Endothelial cell of umbilical vein (primary cell): Measurements from ENCODE around the gene KANSL1. TPM values are rescaled to one million over a fixed set of nuclear protein-coding genes. Genes with fewer than 3 reads are reported as not detected.

Source experiments
- BruUV-seq: library from RNA; stranded (reverse); fragments of 400-500 nt; replicated peaks from 2 replicates; lab custom pipeline; 2021; lab: Mats Ljungman, UMichigan
- CTCF ChIA-PET: fragments of 300-600, 350-600 bp; sonication (Branson Sonifier 250); formaldehyde crosslinking; loops from one replicate; lab custom pipeline; 2021; ENCODE audit warnings: antibody characterized with exemption, inconsistent platforms; lab: Charles Lee
- POLR2A ChIA-PET: fragments of 300-600, 350-600 bp; sonication (Branson Sonifier 250); formaldehyde crosslinking; loops from one replicate; lab custom pipeline; 2021; ENCODE audit warnings: antibody characterized with exemption, inconsistent platforms; lab: Charles Lee
- DNase-seq: peaks from one replicate; pipeline ENCODE4 v3.0.0-alpha.2; 2011; ENCODE audit warnings: low read depth, low spot score
- FAIRE-seq: peaks from 2 replicates; lab custom pipeline; 2011; peaks lifted over from hg19 to GRCh38; lab: Jason Lieb, UNC
- H2AFZ ChIP-seq: 2 replicates; pipeline ENCODE4 v1.6.0; 2012; ENCODE audit warnings: low read depth, low read length, control low read depth, inconsistent platforms
- H3K27ac ChIP-seq: 2 replicates; pipeline ENCODE4 v1.5.1; 2011; ENCODE audit warnings: low read depth, mild to moderate bottlenecking, control low read depth, low read length, moderate library complexity; ENCODE audit not compliant: insufficient read depth
- H3K27me3 ChIP-seq, 2 experiments: 2 replicates each; pipeline versions ENCODE4 v1.6.0 to v1.6.1; 2011; ENCODE audit warnings: low read length in 2 of 2, mixed read lengths in 1 of 2; ENCODE audit not compliant: control insufficient read depth in 2 of 2, insufficient read depth in 2 of 2
- H3K36me3 ChIP-seq, 2 experiments: 2 replicates in 1 of 2; 3 replicates in 1 of 2; pipeline ENCODE4 v1.5.1; 2011; ENCODE audit warnings: low read length in 2 of 2, mild to moderate bottlenecking in 1 of 2, moderate library complexity in 1 of 2; ENCODE audit not compliant: control insufficient read depth in 2 of 2, insufficient read depth in 2 of 2; ENCODE audit errors: extremely low read depth in 1 of 2
- H3K4me1 ChIP-seq: 3 replicates; pipeline ENCODE4 v1.5.1; 2011; ENCODE audit warnings: mild to moderate bottlenecking, low read length; ENCODE audit not compliant: control insufficient read depth, insufficient read depth; ENCODE audit errors: extremely low read depth
- H3K4me2 ChIP-seq: 2 replicates; pipeline ENCODE4 v1.6.1; 2011; ENCODE audit warnings: low read length, control low read depth, mixed read lengths; ENCODE audit not compliant: insufficient read depth
- H3K4me3 ChIP-seq, 3 experiments: fragments of 200-600 bp in 1 of 3; sonication (generic), shearing (Covaris generic) in 1 of 3; replicated peaks in 1 of 3; 2 replicates each; pipeline ENCODE4 v1.5.1; 2011 to 2016; ENCODE audit warnings: control low read depth in 3 of 3, low read length in 3 of 3, mild to moderate bottlenecking in 2 of 3, inconsistent platforms in 1 of 3, low read depth in 1 of 3, moderate library complexity in 1 of 3; ENCODE audit not compliant: insufficient read depth in 1 of 3
- H3K79me2 ChIP-seq: 2 replicates; pipeline ENCODE4 v1.6.0; 2012; ENCODE audit warnings: low read length, inconsistent platforms; ENCODE audit not compliant: control insufficient read depth, insufficient read depth
- H3K9ac ChIP-seq: replicated peaks from 2 replicates; pipeline ENCODE3; 2011; ENCODE audit warnings: low read length, control low read depth; ENCODE audit not compliant: insufficient read depth; ENCODE audit errors: extremely low read depth
- H3K9me1 ChIP-seq: replicated peaks from 3 replicates; pipeline ENCODE4 v1.6.0; 2011; ENCODE audit warnings: mild to moderate bottlenecking, low read length; ENCODE audit not compliant: control insufficient read depth, insufficient read depth; ENCODE audit errors: extremely low read depth
- H3K9me3 ChIP-seq: replicated peaks from 2 replicates; pipeline ENCODE4 v1.5.1; 2012; ENCODE audit warnings: low read length, inconsistent platforms; ENCODE audit not compliant: control insufficient read depth, insufficient read depth
- H4K20me1 ChIP-seq: replicated peaks from 2 replicates; pipeline ENCODE3; 2011; ENCODE audit warnings: mild to moderate bottlenecking, low read length; ENCODE audit not compliant: control insufficient read depth, insufficient read depth; ENCODE audit errors: extremely low read depth
- EZH2 ChIP-seq: IDR thresholded peaks from 2 replicates; pipeline ENCODE4 v1.6.1; 2012; ENCODE audit warnings: borderline replicate concordance, low read depth, mild to moderate bottlenecking, moderate library complexity, low read length, inconsistent platforms; ENCODE audit not compliant: severe bottlenecking
- FOS ChIP-seq: IDR thresholded peaks from 2 replicates; pipeline ENCODE4 v1.6.1; 2011; ENCODE audit warnings: mild to moderate bottlenecking, low read length, moderate library complexity, borderline replicate concordance; ENCODE audit not compliant: insufficient read depth
- GATA2 ChIP-seq: IDR thresholded peaks from 2 replicates; pipeline ENCODE4 v1.7.0; 2011; ENCODE audit warnings: low read depth, mild to moderate bottlenecking, moderate library complexity, mixed read lengths, low read length; ENCODE audit not compliant: insufficient read length, insufficient read depth
- JUN ChIP-seq: IDR thresholded peaks from 2 replicates; pipeline ENCODE4 v1.6.1; 2011; ENCODE audit warnings: borderline replicate concordance, low read depth; ENCODE audit not compliant: insufficient read length, insufficient read depth
- MYC ChIP-seq: IDR thresholded peaks from one replicate; pipeline ENCODE4 v1.6.1; 2011; ENCODE audit warnings: mild to moderate bottlenecking, low read depth, low read length
- POLR2A ChIP-seq: IDR thresholded peaks from 2 replicates; pipeline ENCODE4 v1.6.1; 2012; ENCODE audit warnings: low read depth, mild to moderate bottlenecking, control low read depth, low read length
- POLR2AphosphoS5 ChIP-seq: IDR thresholded peaks from 2 replicates; pipeline ENCODE4 v1.6.1; 2012; ENCODE audit warnings: low read depth, mild to moderate bottlenecking, control low read depth, low read length, moderate library complexity; ENCODE audit not compliant: insufficient read depth
- dilution Hi-C: fragments of 300-500 bp; cut with MboI; formaldehyde crosslinking; loops from one replicate; pipeline ENCODE4 v1.15.0; 2019; ENCODE audit warnings: low sequenced_read_pairs; ENCODE audit not compliant: extremely low pct_ligation_motif_present
- intact Hi-C: fragments of 100-400 bp; cut with micrococcal nuclease; formaldehyde crosslinking; loops from one replicate; pipeline ENCODE4 v1.10.0; 2022
- polyA plus RNA-seq, 4 experiments: library from polyadenylated mRNA; depleted of rRNA in 3 of 4; stranded (reverse) in 3 of 4; unstranded in 1 of 4; fragments of >200 nt; gene quantifications; 2 replicates each; pipeline versions ENCODE4 v1.2.1 to v1.2.3, GENCODE V29; 2011 to 2012; ENCODE audit warnings: missing spikeins in 1 of 4
- total RNA-seq: library from RNA; stranded (reverse); gene quantifications from 2 replicates; pipeline ENCODE4 v1.2.3, GENCODE V29; 2021
- TF ChIP-seq, protein P1 (sequence below): IDR thresholded peaks from 2 replicates; pipeline ENCODE4 v1.6.1; 2011; ENCODE audit not compliant: insufficient read depth, insufficient read length
- TF ChIP-seq, protein P2 (sequence below), 2 donors: IDR thresholded peaks; 1 replicate in 1 of 2; 2 replicates in 1 of 2; pipeline ENCODE4 v1.5.1; 2011; ENCODE audit warnings: low read length in 2 of 2, mild to moderate bottlenecking in 2 of 2, moderate library complexity in 2 of 2, control low read depth in 1 of 2, inconsistent platforms in 1 of 2, low read depth in 1 of 2; ENCODE audit not compliant: insufficient read depth in 1 of 2; ENCODE audit errors: extremely low read depth in 1 of 2

Gene KANSL1
- total and polyA plus RNA-seq, 2 donors (not counting 3 experiments of a cell fraction or from before 2014, with no cell fraction given): 29.1 to 74.0 TPM

DNA sequence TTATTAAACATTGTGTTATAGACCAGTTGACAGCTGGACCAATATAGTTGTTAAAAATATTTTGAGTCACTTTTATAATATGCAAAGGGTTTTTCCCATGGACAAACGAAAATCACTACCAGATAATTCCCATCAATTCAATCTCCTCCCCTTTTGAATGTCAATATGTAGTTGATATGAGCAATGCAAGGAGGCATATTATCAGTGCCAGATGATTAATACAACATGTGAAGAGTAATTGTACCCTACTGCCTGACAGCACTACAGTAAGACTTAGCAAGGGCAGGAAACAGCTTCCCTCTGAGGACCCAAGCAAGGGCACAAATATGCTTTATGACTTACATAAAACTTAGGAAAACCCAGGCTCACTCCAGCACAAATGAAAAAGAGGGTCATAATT, 17.3 kb downstream of the KANSL1 start:
- Histone ChIP-seq H3K36me3 (peaks cover 11 to 12% of the 10 kb centered on the region in 2 experiments), H3K27ac (no peak overlapping the region), H2AFZ (no peak overlapping the region), H3K9me1 (no peaks in the 10 kb centered on the region), H3K4me2 (no peak overlapping the region), H4K20me1 (peaks cover 43% of the 10 kb centered on the region), H3K79me2 (peaks cover 100% of the 10 kb centered on the region), H3K4me3 (no peak overlapping the region), H3K27me3 (no peaks in the 10 kb centered on the region), H3K9me3 (no peaks in the 10 kb centered on the region), H3K9ac (no peak overlapping the region), H3K4me1 (no peaks in the 10 kb centered on the region)
- DNase-seq: no peak
- FAIRE-seq: no peak
- intact Hi-C loops: loop anchor here (2.0 kb wide), 1 partner anchor 15 kb away; no protein-coding TSS in a partner anchor
- BruUV-seq: no TSS peak
- dilution Hi-C loops: no loop called here
- POLR2A ChIA-PET: no interaction called here
- CTCF ChIA-PET: interaction anchor here (0.7 to 3.1 kb wide), 3 partner anchors 9 to 132 kb away, joined by 3 to 10 read pairs (median 7); partner anchors contain the start of gene KANSL1
- TF ChIP-seq EZH2 (no peak), POLR2AphosphoS5 (no peak), JUN (no peak), FOS (no peak), GATA2 (no peak), POLR2A (no peak), MYC (no peak)
- TF ChIP-seq, protein P1, sequence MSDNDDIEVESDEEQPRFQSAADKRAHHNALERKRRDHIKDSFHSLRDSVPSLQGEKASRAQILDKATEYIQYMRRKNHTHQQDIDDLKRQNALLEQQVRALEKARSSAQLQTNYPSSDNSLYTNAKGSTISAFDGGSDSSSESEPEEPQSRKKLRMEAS: no peak
- TF ChIP-seq, protein P2, sequence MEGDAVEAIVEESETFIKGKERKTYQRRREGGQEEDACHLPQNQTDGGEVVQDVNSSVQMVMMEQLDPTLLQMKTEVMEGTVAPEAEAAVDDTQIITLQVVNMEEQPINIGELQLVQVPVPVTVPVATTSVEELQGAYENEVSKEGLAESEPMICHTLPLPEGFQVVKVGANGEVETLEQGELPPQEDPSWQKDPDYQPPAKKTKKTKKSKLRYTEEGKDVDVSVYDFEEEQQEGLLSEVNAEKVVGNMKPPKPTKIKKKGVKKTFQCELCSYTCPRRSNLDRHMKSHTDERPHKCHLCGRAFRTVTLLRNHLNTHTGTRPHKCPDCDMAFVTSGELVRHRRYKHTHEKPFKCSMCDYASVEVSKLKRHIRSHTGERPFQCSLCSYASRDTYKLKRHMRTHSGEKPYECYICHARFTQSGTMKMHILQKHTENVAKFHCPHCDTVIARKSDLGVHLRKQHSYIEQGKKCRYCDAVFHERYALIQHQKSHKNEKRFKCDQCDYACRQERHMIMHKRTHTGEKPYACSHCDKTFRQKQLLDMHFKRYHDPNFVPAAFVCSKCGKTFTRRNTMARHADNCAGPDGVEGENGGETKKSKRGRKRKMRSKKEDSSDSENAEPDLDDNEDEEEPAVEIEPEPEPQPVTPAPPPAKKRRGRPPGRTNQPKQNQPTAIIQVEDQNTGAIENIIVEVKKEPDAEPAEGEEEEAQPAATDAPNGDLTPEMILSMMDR (IDR thresholded peaks at IDR 0.05; ENCODE audit: extremely low read depth in 1 of 2, insufficient read depth in 1 of 2, low read depth in 1 of 2, low read length in 2 of 2): no peak
